GM23338 (cell line): ENCODE data around the gene SULT6B1. TPM values are rescaled to one million over a fixed set of nuclear protein-coding genes. Genes with fewer than 3 reads are reported as not detected.

Experiments
- ATAC-seq: fragments of 200-7000 bp; cut with Tn5 transposase; 3 replicates; pipeline ENCODE4 v1.9.1; 2020
- DNase-seq: peaks from one replicate; pipeline ENCODE4 v3.0.0-alpha.2; 2015; ENCODE audit warnings: low spot score
- H2AFZ ChIP-seq: fragments of 200-600 bp; sonication (generic); 2 replicates; pipeline ENCODE4 v1.8.0; 2016; ENCODE audit warnings: antibody characterized with exemption, mild to moderate bottlenecking, moderate library complexity
- H3F3A ChIP-seq: fragments of 200-600 bp; sonication (generic); replicated peaks from 2 replicates; pipeline ENCODE4 v1.8.0; 2017; ENCODE audit warnings: antibody characterized with exemption, mixed run types, low read depth
- H3K27ac ChIP-seq: fragments of 200-600 bp; sonication (generic); 2 replicates; pipeline ENCODE4 v1.6.1; 2016; ENCODE audit warnings: low read depth
- H3K27me3 ChIP-seq: fragments of 200-600 bp; sonication (generic); 2 replicates; pipeline ENCODE4 v1.8.0; 2016; ENCODE audit warnings: mild to moderate bottlenecking, mixed run types, moderate library complexity; ENCODE audit not compliant: insufficient read depth
- H3K36me3 ChIP-seq: fragments of 200-600 bp; sonication (generic); 2 replicates; pipeline ENCODE4 v1.8.0; 2016; ENCODE audit warnings: mild to moderate bottlenecking; ENCODE audit not compliant: insufficient read depth
- H3K4me1 ChIP-seq: fragments of 200-600 bp; sonication (generic); 2 replicates; pipeline ENCODE4 v1.8.0; 2016; ENCODE audit warnings: mild to moderate bottlenecking, moderate library complexity; ENCODE audit not compliant: insufficient read depth
- H3K4me2 ChIP-seq: fragments of 200-600 bp; sonication (generic); 2 replicates; pipeline ENCODE4 v1.7.1; 2017; ENCODE audit warnings: mixed run types
- H3K4me3 ChIP-seq: fragments of 200-600 bp; sonication (generic); 2 replicates; pipeline ENCODE4 v1.6.1; 2016; ENCODE audit warnings: mixed run types
- H3K79me2 ChIP-seq: fragments of 200-600 bp; sonication (generic); replicated peaks from 2 replicates; pipeline ENCODE4 v1.8.0; 2017; ENCODE audit warnings: mild to moderate bottlenecking; ENCODE audit not compliant: insufficient read depth
- H3K9me2 ChIP-seq: fragments of 200-600 bp; sonication (generic); 2 replicates; pipeline ENCODE4 v1.8.0; 2017; ENCODE audit not compliant: insufficient read depth
- H4K20me1 ChIP-seq: fragments of 200-600 bp; sonication (generic); replicated peaks from 2 replicates; pipeline ENCODE4 v1.8.0; 2017; ENCODE audit warnings: mild to moderate bottlenecking; ENCODE audit not compliant: insufficient read depth
- H3K27ac Mint-ChIP-seq: 2 replicates; pipeline ENCODE4 v1.8.0; 2020; ENCODE audit warnings: inconsistent platforms, mild to moderate bottlenecking, moderate library complexity, mixed read lengths
- H3K27me3 Mint-ChIP-seq: 3 replicates; pipeline ENCODE4 v1.8.0; 2022; ENCODE audit warnings: low read depth, mild to moderate bottlenecking, moderate library complexity, mixed read lengths, inconsistent platforms; ENCODE audit not compliant: insufficient read depth, poor library complexity
- H3K36me3 Mint-ChIP-seq: 3 replicates; pipeline ENCODE4 v1.8.0; 2021; ENCODE audit warnings: low read depth, mild to moderate bottlenecking, inconsistent platforms, moderate library complexity, mixed read lengths
- H3K4me1 Mint-ChIP-seq: 3 replicates; pipeline ENCODE4 v1.8.0; 2020; ENCODE audit warnings: mild to moderate bottlenecking, inconsistent platforms, mixed read lengths
- H3K4me3 Mint-ChIP-seq: 3 replicates; pipeline ENCODE4 v1.8.0; 2021; ENCODE audit warnings: moderate library complexity, mild to moderate bottlenecking, inconsistent platforms, mixed read lengths
- H3K9me3 Mint-ChIP-seq: 3 replicates; pipeline ENCODE4 v1.8.0; 2020; ENCODE audit warnings: moderate library complexity, mild to moderate bottlenecking, inconsistent platforms, mixed read lengths
- EZH2 ChIP-seq: fragments of 200-600 bp; sonication (generic); IDR thresholded peaks from one replicate; pipeline ENCODE4 v1.8.0; 2017; ENCODE audit warnings: antibody characterized with exemption, mild to moderate bottlenecking, low read depth; ENCODE audit not compliant: unreplicated experiment
- JUNB ChIP-seq: IDR thresholded peaks from one replicate; pipeline ENCODE4 v1.6.1; 2016; ENCODE audit warnings: antibody characterized with exemption; ENCODE audit not compliant: unreplicated experiment
- NANOG ChIP-seq: IDR thresholded peaks from 2 replicates; pipeline ENCODE4 v1.6.1; 2016; ENCODE audit warnings: antibody characterized with exemption, borderline replicate concordance
- POLR2AphosphoS5 ChIP-seq: IDR thresholded peaks from 2 replicates; pipeline ENCODE4 v1.6.1; 2016; ENCODE audit warnings: antibody characterized with exemption, low read depth
- REST ChIP-seq: IDR thresholded peaks from one replicate; pipeline ENCODE4 v1.6.1; 2018; ENCODE audit warnings: antibody characterized with exemption; ENCODE audit not compliant: unreplicated experiment
- STAT1 ChIP-seq: IDR thresholded peaks from one replicate; pipeline ENCODE4 v1.6.1; 2016; ENCODE audit warnings: antibody characterized with exemption; ENCODE audit not compliant: unreplicated experiment
- ZNF114 ChIP-seq: fragments of 250-450 bp; sonication (Bioruptor Pico); IDR thresholded peaks from 2 replicates; pipeline ENCODE4 v1.5.0; 2020; ENCODE audit warnings: mild to moderate bottlenecking, moderate library complexity
- ZNF331 ChIP-seq: fragments of 250-450 bp; sonication (Bioruptor Pico); IDR thresholded peaks from 2 replicates; pipeline ENCODE4 v1.5.0; 2020; ENCODE audit warnings: low read depth, mild to moderate bottlenecking, moderate library complexity
- polyA plus RNA-seq: library from polyadenylated mRNA; unstranded; fragments of >200 nt; fragmentation: Nextera tagmentation; extraction: Ambion mirVana; gene quantifications from 2 replicates; pipeline ENCODE4 v1.2.1, GENCODE V29; 2016
- total RNA-seq: library from RNA; depleted of rRNA; stranded (reverse); fragments of >200 nt; shearing (Covaris generic); gene quantifications from 2 replicates; pipeline ENCODE4 v1.2.3, GENCODE V29; 2014
- TF ChIP-seq, protein P1 (sequence below), 2 experiments: fragments of 200-600 bp in 1 of 2; sonication (generic) in 1 of 2; conservative IDR thresholded peaks; 2 replicates each; pipeline versions ENCODE4 v1.5.1 to v1.6.1; 2016 to 2017; ENCODE audit warnings: antibody characterized with exemption in 2 of 2, low read depth in 2 of 2, mild to moderate bottlenecking in 2 of 2, moderate library complexity in 1 of 2
- TF ChIP-seq, protein P2 (sequence below): IDR thresholded peaks from 2 replicates; pipeline ENCODE4 v1.6.1; 2016; ENCODE audit warnings: antibody characterized with exemption

SULT6B1 gene
- total and polyA plus RNA-seq, 2 experiments from 2014 or later, result not detected

GRCh38 chr2:37156071-37156856, 32.2 kb downstream of the SULT6B1 start (continued):
- TF ChIP-seq EZH2 (no peak), NANOG (no peak), POLR2AphosphoS5 (no peak), ZNF331 (CRISPR knock-in tag) (no peak), ZNF114 (CRISPR knock-in tag) (no peak), STAT1 (no peak), REST (no peak)
- TF ChIP-seq, protein P1, sequence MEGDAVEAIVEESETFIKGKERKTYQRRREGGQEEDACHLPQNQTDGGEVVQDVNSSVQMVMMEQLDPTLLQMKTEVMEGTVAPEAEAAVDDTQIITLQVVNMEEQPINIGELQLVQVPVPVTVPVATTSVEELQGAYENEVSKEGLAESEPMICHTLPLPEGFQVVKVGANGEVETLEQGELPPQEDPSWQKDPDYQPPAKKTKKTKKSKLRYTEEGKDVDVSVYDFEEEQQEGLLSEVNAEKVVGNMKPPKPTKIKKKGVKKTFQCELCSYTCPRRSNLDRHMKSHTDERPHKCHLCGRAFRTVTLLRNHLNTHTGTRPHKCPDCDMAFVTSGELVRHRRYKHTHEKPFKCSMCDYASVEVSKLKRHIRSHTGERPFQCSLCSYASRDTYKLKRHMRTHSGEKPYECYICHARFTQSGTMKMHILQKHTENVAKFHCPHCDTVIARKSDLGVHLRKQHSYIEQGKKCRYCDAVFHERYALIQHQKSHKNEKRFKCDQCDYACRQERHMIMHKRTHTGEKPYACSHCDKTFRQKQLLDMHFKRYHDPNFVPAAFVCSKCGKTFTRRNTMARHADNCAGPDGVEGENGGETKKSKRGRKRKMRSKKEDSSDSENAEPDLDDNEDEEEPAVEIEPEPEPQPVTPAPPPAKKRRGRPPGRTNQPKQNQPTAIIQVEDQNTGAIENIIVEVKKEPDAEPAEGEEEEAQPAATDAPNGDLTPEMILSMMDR (conservative IDR thresholded peaks at IDR 0.05; ENCODE audit: low read depth in 2 of 2), result no peak

GRCh38 chr2:37154785-37155184, 33.7 kb downstream of the SULT6B1 start:
- no peak overlapping the region for H3K27ac ChIP-seq
- no peaks in the 10 kb centered on the region for H3K9me2 ChIP-seq
- 0 out of 2 replicates have a peak, but pooled peaks cover 6% of the 10 kb centered on the region for H3F3A ChIP-seq
- no peak overlapping the region for H2AFZ ChIP-seq
- peaks cover 4% of the 10 kb centered on the region; the same call in 1 of the 2 replicates for H3K27me3 ChIP-seq
- DNase-seq, result no peak
- H3K9me3 Mint-ChIP-seq, result no peaks in the 10 kb centered on the region; the same call in 2 of the 3 replicates
- ATAC-seq, result no peak
- H3K79me2 ChIP-seq, result peaks cover 60% of the 10 kb centered on the region
- no peak overlapping the region for H3K4me3 Mint-ChIP-seq
- H3K4me3 ChIP-seq, result no peak overlapping the region
- peaks cover 35% of the 10 kb centered on the region for H3K4me1 Mint-ChIP-seq
- H3K27ac Mint-ChIP-seq, result no peak overlapping the region
- H3K36me3 ChIP-seq, result no peaks in the 10 kb centered on the region
- peaks cover 37% of the 10 kb centered on the region for H3K4me1 ChIP-seq
- H3K36me3 Mint-ChIP-seq, result peaks cover 23% of the 10 kb centered on the region
- H3K27me3 Mint-ChIP-seq, result peaks cover 9% of the 10 kb centered on the region
- H3K4me2 ChIP-seq, result 0 out of 2 replicates have a peak overlapping the region, but pooled peaks have one; percentile 94
- no peaks in the 10 kb centered on the region for H4K20me1 ChIP-seq
- TF ChIP-seq STAT1 (no peak), NANOG (no peak), POLR2AphosphoS5 (no peak), REST (no peak), JUNB (no peak), ZNF331 (CRISPR knock-in tag) (no peak)
- TF ChIP-seq, protein P2, sequence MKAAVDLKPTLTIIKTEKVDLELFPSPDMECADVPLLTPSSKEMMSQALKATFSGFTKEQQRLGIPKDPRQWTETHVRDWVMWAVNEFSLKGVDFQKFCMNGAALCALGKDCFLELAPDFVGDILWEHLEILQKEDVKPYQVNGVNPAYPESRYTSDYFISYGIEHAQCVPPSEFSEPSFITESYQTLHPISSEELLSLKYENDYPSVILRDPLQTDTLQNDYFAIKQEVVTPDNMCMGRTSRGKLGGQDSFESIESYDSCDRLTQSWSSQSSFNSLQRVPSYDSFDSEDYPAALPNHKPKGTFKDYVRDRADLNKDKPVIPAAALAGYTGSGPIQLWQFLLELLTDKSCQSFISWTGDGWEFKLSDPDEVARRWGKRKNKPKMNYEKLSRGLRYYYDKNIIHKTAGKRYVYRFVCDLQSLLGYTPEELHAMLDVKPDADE, result no peak
- TF ChIP-seq, protein P1 (conservative IDR thresholded peaks at IDR 0.05; ENCODE audit: low read depth in 2 of 2), result no peak
